Suprapubic skin (tissue), 4 donors: ENCODE results near the gene SEPHS1.

Experiments used
- POLR2A ChIP-seq, 2 donors: fragments of 450-650 bp; IDR thresholded peaks; one replicate each; pipeline ENCODE4 v1.6.1; 2017; ENCODE audit warnings: antibody characterized with exemption in 2 of 2, mild to moderate bottlenecking in 2 of 2, moderate library complexity in 2 of 2
- POLR2AphosphoS5 ChIP-seq, 3 donors: sonication (generic); formaldehyde crosslinking; IDR thresholded peaks; one replicate each; pipeline ENCODE4 v1.6.1; 2017; ENCODE audit warnings: antibody characterized with exemption in 3 of 3
- TF ChIP-seq, protein P1 (sequence below), 2 donors: fragments of 200-600 bp in 1 of 2; fragments of 450-650 bp in 1 of 2; sonication (generic) in 1 of 2; IDR thresholded peaks; one replicate each; pipeline ENCODE4 v1.5.1; 2016 to 2019; ENCODE audit warnings: antibody characterized with exemption in 2 of 2, mild to moderate bottlenecking in 1 of 2, moderate library complexity in 1 of 2

DNA sequence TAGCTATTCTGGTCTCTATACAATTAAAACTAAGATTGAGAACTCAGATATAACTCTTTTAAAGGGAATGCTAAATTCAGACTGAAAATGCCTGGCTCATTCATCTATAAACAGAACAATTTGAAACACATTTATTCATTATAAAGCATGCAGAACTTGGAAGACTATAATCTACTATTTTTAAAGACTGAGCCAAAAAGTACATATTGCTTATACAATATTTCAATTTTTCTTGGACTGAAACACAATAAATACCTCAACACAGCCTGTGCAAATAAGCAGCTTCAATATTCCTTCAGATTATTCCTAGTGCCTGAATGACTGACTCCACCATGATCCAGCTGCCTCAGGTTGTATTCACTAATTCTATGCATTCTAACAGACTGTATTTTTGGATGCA is 32.7 kb downstream of the SEPHS1 start:
- TF ChIP-seq, protein P1, sequence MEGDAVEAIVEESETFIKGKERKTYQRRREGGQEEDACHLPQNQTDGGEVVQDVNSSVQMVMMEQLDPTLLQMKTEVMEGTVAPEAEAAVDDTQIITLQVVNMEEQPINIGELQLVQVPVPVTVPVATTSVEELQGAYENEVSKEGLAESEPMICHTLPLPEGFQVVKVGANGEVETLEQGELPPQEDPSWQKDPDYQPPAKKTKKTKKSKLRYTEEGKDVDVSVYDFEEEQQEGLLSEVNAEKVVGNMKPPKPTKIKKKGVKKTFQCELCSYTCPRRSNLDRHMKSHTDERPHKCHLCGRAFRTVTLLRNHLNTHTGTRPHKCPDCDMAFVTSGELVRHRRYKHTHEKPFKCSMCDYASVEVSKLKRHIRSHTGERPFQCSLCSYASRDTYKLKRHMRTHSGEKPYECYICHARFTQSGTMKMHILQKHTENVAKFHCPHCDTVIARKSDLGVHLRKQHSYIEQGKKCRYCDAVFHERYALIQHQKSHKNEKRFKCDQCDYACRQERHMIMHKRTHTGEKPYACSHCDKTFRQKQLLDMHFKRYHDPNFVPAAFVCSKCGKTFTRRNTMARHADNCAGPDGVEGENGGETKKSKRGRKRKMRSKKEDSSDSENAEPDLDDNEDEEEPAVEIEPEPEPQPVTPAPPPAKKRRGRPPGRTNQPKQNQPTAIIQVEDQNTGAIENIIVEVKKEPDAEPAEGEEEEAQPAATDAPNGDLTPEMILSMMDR (IDR thresholded peaks at IDR 0.05): no peak
- TF ChIP-seq POLR2A (IDR thresholded peaks at IDR 0.05) (no peak), POLR2AphosphoS5 (IDR thresholded peaks at IDR 0.05) (no peak)
